WTC11 (cell line): ENCODE results near the gene SLC38A8. TPM values are rescaled to one million over a fixed set of nuclear protein-coding genes. Genes with fewer than 3 reads are reported as not detected.

Experiments used
- ATAC-seq: fragments of 200-7000 bp; cut with Tn5 transposase; 2 replicates; pipeline ENCODE4 v1.10.0; 2021; ENCODE audit warnings: mild to moderate bottlenecking, moderate library complexity
- CTCF ChIA-PET: fragments of 300-600 bp; sonication (Branson Sonifier 250); formaldehyde crosslinking; loops from one replicate; lab custom pipeline; 2021; ENCODE audit warnings: antibody characterized with exemption; lab: Charles Lee
- POLR2A ChIA-PET: fragments of 350-600 bp; sonication (Branson Sonifier 250); formaldehyde crosslinking; loops from one replicate; lab custom pipeline; 2021; ENCODE audit warnings: antibody characterized with exemption; lab: Charles Lee
- DNase-seq: peaks from one replicate; pipeline ENCODE4 v3.0.0; 2021; ENCODE audit warnings: low spot score
- H3K27ac Mint-ChIP-seq: 2 replicates; pipeline ENCODE4 v1.8.0; 2021; ENCODE audit warnings: mixed read lengths
- H3K27me3 Mint-ChIP-seq: 2 replicates; pipeline ENCODE4 v1.8.0; 2021; ENCODE audit warnings: low read depth, mild to moderate bottlenecking, moderate library complexity, mixed read lengths
- H3K36me3 Mint-ChIP-seq: 2 replicates; pipeline ENCODE4 v1.8.0; 2021; ENCODE audit warnings: mixed read lengths
- H3K4me1 Mint-ChIP-seq: 2 replicates; pipeline ENCODE4 v1.8.0; 2022; ENCODE audit warnings: mixed read lengths
- H3K4me3 Mint-ChIP-seq: 2 replicates; pipeline ENCODE4 v1.8.0; 2021; ENCODE audit warnings: mild to moderate bottlenecking, moderate library complexity, mixed read lengths
- H3K9me3 Mint-ChIP-seq: 2 replicates; pipeline ENCODE4 v1.8.0; 2021; ENCODE audit warnings: mixed read lengths
- ETV6 ChIP-seq: sonication (generic); formaldehyde crosslinking; IDR thresholded peaks from 2 replicates; pipeline ENCODE4 v1.8.1; 2022; ENCODE audit warnings: mild to moderate bottlenecking, missing genetic modification reagents
- FOXK1 ChIP-seq: sonication (generic); formaldehyde crosslinking; IDR thresholded peaks from 2 replicates; pipeline ENCODE4 v1.8.0; 2022; ENCODE audit warnings: mild to moderate bottlenecking, moderate library complexity, missing genetic modification reagents
- JAZF1 ChIP-seq: fragments of 250-450 bp; sonication (Bioruptor Pico); IDR thresholded peaks from 2 replicates; pipeline ENCODE4 v1.9.0; 2021; ENCODE audit warnings: moderate library complexity, mild to moderate bottlenecking, inconsistent platforms
- NR2C2 ChIP-seq: sonication (generic); formaldehyde crosslinking; IDR thresholded peaks from 2 replicates; pipeline ENCODE4 v1.8.0; 2022; ENCODE audit warnings: mild to moderate bottlenecking, missing genetic modification reagents
- OVOL2 ChIP-seq: fragments of 250-450 bp; sonication (Bioruptor Pico); IDR thresholded peaks from 2 replicates; pipeline ENCODE4 v1.9.0; 2021; ENCODE audit warnings: mild to moderate bottlenecking, borderline replicate concordance
- ZNF138 ChIP-seq: sonication (generic); formaldehyde crosslinking; conservative IDR thresholded peaks from 2 replicates; pipeline ENCODE4 v1.8.1; 2022; ENCODE audit warnings: mild to moderate bottlenecking, moderate library complexity, missing genetic modification reagents
- ZNF416 ChIP-seq: fragments of 250-450 bp; sonication (Bioruptor Pico); IDR thresholded peaks from 2 replicates; pipeline ENCODE4 v1.9.0; 2021; ENCODE audit warnings: mild to moderate bottlenecking, inconsistent platforms
- total RNA-seq: library from RNA; stranded (reverse); gene quantifications from 3 replicates; pipeline ENCODE4 v1.2.3, GENCODE V29; 2021
- TF ChIP-seq, protein P1 (sequence below): fragments of 200-600 bp; IDR thresholded peaks from 2 replicates; pipeline ENCODE4 v1.8.0; 2022; ENCODE audit warnings: antibody characterized with exemption
- TF ChIP-seq, protein P2 (sequence below): sonication (generic); formaldehyde crosslinking; IDR thresholded peaks from 2 replicates; pipeline ENCODE4 v1.8.0; 2023; ENCODE audit warnings: missing genetic modification reagents, mild to moderate bottlenecking, borderline replicate concordance
- TF ChIP-seq, protein P3 (sequence below): sonication (generic); formaldehyde crosslinking; IDR thresholded peaks from 2 replicates; pipeline ENCODE4 v1.8.1; 2022; ENCODE audit warnings: mild to moderate bottlenecking, moderate library complexity, missing genetic modification reagents
- TF ChIP-seq, protein P4 (sequence below): sonication (generic); formaldehyde crosslinking; IDR thresholded peaks from 2 replicates; pipeline ENCODE4 v1.8.1; 2023; ENCODE audit warnings: mild to moderate bottlenecking, missing genetic modification reagents, borderline replicate concordance
- TF ChIP-seq, protein P5 (sequence below): sonication (generic); formaldehyde crosslinking; IDR thresholded peaks from 2 replicates; pipeline ENCODE4 v1.8.1; 2023; ENCODE audit warnings: mild to moderate bottlenecking, moderate library complexity, missing genetic modification reagents
- TF ChIP-seq, protein P6 (sequence below): sonication (generic); formaldehyde crosslinking; IDR thresholded peaks from 2 replicates; pipeline ENCODE4 v1.8.0; 2022; ENCODE audit warnings: mild to moderate bottlenecking, missing genetic modification reagents
- TF ChIP-seq, protein P7 (sequence below): sonication (generic); formaldehyde crosslinking; IDR thresholded peaks from 2 replicates; pipeline ENCODE4 v1.8.1; 2022; ENCODE audit warnings: low read depth, missing genetic modification reagents, borderline replicate concordance

Gene SLC38A8
- total RNA-seq, 1 experiment from 2014 or later, result not detected

DNA sequence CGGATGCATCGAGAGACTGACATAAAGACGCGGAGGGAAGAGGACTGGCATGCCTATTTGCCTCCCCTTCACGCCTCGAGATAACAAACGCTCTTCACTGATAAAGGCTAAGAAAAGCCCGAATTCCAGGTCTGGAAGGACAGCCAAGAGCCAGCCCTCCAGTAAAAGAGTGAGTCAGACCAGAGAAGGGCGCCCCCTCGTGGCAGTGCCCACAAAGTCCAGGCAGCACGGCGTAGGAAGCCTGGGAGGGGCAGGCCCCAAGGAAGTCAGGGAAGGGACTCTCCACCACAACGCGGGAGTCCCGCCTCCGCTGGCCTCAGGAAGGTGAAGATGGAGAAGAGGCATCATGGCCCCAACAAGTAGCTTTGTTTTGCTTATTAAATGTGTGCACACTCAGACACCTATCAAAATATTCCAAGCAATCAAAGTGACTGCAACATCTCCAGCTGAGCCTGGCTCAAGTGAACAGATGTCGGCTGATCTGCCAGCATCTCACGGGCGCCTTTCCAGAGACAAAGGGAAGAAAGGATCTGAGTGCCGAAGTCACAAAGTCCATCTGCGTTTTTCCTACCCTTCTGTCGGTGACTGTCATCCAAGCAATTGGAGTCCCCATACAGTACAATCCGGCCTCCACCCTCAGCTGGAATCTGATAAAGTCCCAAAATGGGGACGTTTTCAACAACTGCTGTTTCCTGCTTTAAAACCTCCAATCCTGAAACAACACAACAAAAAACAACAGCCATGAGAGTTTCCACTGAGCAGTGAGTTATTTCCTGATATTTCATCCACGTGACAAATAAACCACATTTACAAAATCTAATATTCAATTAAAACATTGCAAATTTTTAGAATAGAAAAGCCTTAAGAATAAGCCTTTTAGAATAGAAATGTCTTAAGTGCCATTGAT lies 20.4 kb upstream of the SLC38A8 start:
- DNase-seq, result peak; percentile 94
- ATAC-seq, result peak; percentile 99
- Mint-ChIP-seq H3K4me3 (no peak overlapping the region), H3K27me3 (no peaks in the 10 kb centered on the region), H3K4me1 (peaks cover 9% of the 10 kb centered on the region), H3K27ac (peak overlapping the region; percentile 86), H3K36me3 (peaks cover 46% of the 10 kb centered on the region), H3K9me3 (no peaks in the 10 kb centered on the region)
- TF ChIP-seq ZNF138 (no peak), ETV6 (CRISPR knock-in tag) (peak; percentile 48; the same call in 1 of the 2 replicates)
- TF ChIP-seq, protein P1, sequence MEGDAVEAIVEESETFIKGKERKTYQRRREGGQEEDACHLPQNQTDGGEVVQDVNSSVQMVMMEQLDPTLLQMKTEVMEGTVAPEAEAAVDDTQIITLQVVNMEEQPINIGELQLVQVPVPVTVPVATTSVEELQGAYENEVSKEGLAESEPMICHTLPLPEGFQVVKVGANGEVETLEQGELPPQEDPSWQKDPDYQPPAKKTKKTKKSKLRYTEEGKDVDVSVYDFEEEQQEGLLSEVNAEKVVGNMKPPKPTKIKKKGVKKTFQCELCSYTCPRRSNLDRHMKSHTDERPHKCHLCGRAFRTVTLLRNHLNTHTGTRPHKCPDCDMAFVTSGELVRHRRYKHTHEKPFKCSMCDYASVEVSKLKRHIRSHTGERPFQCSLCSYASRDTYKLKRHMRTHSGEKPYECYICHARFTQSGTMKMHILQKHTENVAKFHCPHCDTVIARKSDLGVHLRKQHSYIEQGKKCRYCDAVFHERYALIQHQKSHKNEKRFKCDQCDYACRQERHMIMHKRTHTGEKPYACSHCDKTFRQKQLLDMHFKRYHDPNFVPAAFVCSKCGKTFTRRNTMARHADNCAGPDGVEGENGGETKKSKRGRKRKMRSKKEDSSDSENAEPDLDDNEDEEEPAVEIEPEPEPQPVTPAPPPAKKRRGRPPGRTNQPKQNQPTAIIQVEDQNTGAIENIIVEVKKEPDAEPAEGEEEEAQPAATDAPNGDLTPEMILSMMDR, result peak; percentile 92
- POLR2A ChIA-PET, result no interaction called here
- CTCF ChIA-PET, result interaction anchor here (0.6 to 2.2 kb wide), 15 partner anchors 8 to 153 kb away, joined by 3 to 25 read pairs (median 4); partner anchors contain the start of genes MBTPS1 and TAF1C

DNA sequence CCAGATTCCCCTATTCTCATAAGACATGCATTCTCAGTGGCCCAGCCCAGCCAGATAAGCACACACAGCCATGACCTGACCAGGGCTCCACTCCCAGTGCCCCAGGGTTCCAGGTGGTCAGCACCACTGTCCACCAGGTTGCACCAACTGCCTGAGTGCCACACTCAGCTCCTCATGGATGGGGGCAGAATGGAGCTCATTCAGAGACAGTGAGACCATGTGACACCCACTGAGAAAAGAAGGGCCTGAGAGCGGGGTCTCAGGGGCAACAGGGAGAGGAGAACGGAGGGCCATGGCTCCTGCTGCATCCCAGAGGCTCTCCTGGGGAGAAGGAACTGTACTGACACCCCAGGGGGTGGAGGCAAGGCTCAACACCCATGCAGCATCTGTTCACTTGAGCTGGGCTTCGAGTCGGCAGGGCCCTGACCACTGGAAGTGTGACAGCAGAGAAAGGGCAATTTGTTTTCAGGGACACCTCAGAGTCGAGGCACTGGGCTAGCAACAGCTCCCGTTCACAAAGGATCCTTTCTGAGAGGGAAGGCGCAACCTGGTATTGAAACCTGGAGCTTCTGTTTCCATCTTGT lies 18.7 kb upstream of the SLC38A8 start:
- ChIA-PET POLR2A (no interaction called here), CTCF (interaction anchor here (1.1 to 1.8 kb wide), 4 partner anchors 18 to 105 kb away, joined by 3 to 9 read pairs (median 4); partner anchors contain the start of gene SLC38A8)
- ATAC-seq, result no peak
- TF ChIP-seq, protein P2, sequence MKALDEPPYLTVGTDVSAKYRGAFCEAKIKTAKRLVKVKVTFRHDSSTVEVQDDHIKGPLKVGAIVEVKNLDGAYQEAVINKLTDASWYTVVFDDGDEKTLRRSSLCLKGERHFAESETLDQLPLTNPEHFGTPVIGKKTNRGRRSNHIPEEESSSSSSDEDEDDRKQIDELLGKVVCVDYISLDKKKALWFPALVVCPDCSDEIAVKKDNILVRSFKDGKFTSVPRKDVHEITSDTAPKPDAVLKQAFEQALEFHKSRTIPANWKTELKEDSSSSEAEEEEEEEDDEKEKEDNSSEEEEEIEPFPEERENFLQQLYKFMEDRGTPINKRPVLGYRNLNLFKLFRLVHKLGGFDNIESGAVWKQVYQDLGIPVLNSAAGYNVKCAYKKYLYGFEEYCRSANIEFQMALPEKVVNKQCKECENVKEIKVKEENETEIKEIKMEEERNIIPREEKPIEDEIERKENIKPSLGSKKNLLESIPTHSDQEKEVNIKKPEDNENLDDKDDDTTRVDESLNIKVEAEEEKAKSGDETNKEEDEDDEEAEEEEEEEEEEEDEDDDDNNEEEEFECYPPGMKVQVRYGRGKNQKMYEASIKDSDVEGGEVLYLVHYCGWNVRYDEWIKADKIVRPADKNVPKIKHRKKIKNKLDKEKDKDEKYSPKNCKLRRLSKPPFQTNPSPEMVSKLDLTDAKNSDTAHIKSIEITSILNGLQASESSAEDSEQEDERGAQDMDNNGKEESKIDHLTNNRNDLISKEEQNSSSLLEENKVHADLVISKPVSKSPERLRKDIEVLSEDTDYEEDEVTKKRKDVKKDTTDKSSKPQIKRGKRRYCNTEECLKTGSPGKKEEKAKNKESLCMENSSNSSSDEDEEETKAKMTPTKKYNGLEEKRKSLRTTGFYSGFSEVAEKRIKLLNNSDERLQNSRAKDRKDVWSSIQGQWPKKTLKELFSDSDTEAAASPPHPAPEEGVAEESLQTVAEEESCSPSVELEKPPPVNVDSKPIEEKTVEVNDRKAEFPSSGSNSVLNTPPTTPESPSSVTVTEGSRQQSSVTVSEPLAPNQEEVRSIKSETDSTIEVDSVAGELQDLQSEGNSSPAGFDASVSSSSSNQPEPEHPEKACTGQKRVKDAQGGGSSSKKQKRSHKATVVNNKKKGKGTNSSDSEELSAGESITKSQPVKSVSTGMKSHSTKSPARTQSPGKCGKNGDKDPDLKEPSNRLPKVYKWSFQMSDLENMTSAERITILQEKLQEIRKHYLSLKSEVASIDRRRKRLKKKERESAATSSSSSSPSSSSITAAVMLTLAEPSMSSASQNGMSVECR, result no peak
- TF ChIP-seq FOXK1 (CRISPR knock-in tag), result no peak
- TF ChIP-seq ZNF416 (CRISPR knock-in tag), result no peak
- no peak for TF ChIP-seq NR2C2 (CRISPR knock-in tag)
- TF ChIP-seq, protein P3, sequence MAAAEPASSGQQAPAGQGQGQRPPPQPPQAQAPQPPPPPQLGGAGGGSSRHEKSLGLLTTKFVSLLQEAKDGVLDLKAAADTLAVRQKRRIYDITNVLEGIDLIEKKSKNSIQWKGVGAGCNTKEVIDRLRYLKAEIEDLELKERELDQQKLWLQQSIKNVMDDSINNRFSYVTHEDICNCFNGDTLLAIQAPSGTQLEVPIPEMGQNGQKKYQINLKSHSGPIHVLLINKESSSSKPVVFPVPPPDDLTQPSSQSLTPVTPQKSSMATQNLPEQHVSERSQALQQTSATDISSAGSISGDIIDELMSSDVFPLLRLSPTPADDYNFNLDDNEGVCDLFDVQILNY, result no peak
- TF ChIP-seq, protein P4, sequence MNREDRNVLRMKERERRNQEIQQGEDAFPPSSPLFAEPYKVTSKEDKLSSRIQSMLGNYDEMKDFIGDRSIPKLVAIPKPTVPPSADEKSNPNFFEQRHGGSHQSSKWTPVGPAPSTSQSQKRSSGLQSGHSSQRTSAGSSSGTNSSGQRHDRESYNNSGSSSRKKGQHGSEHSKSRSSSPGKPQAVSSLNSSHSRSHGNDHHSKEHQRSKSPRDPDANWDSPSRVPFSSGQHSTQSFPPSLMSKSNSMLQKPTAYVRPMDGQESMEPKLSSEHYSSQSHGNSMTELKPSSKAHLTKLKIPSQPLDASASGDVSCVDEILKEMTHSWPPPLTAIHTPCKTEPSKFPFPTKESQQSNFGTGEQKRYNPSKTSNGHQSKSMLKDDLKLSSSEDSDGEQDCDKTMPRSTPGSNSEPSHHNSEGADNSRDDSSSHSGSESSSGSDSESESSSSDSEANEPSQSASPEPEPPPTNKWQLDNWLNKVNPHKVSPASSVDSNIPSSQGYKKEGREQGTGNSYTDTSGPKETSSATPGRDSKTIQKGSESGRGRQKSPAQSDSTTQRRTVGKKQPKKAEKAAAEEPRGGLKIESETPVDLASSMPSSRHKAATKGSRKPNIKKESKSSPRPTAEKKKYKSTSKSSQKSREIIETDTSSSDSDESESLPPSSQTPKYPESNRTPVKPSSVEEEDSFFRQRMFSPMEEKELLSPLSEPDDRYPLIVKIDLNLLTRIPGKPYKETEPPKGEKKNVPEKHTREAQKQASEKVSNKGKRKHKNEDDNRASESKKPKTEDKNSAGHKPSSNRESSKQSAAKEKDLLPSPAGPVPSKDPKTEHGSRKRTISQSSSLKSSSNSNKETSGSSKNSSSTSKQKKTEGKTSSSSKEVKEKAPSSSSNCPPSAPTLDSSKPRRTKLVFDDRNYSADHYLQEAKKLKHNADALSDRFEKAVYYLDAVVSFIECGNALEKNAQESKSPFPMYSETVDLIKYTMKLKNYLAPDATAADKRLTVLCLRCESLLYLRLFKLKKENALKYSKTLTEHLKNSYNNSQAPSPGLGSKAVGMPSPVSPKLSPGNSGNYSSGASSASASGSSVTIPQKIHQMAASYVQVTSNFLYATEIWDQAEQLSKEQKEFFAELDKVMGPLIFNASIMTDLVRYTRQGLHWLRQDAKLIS (CRISPR knock-in tag), result no peak
- no peak for TF ChIP-seq OVOL2 (CRISPR knock-in tag)
- TF ChIP-seq, protein P5, sequence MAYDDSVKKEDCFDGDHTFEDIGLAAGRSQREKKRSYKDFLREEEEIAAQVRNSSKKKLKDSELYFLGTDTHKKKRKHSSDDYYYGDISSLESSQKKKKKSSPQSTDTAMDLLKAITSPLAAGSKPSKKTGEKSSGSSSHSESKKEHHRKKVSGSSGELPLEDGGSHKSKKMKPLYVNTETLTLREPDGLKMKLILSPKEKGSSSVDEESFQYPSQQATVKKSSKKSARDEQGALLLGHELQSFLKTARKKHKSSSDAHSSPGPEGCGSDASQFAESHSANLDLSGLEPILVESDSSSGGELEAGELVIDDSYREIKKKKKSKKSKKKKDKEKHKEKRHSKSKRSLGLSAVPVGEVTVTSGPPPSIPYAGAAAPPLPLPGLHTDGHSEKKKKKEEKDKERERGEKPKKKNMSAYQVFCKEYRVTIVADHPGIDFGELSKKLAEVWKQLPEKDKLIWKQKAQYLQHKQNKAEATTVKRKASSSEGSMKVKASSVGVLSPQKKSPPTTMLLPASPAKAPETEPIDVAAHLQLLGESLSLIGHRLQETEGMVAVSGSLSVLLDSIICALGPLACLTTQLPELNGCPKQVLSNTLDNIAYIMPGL (CRISPR knock-in tag), result no peak
- TF ChIP-seq JAZF1 (CRISPR knock-in tag), result no peak
- TF ChIP-seq, protein P6, sequence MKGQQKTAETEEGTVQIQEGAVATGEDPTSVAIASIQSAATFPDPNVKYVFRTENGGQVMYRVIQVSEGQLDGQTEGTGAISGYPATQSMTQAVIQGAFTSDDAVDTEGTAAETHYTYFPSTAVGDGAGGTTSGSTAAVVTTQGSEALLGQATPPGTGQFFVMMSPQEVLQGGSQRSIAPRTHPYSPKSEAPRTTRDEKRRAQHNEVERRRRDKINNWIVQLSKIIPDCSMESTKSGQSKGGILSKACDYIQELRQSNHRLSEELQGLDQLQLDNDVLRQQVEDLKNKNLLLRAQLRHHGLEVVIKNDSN (CRISPR knock-in tag), result no peak
- TF ChIP-seq, protein P7, sequence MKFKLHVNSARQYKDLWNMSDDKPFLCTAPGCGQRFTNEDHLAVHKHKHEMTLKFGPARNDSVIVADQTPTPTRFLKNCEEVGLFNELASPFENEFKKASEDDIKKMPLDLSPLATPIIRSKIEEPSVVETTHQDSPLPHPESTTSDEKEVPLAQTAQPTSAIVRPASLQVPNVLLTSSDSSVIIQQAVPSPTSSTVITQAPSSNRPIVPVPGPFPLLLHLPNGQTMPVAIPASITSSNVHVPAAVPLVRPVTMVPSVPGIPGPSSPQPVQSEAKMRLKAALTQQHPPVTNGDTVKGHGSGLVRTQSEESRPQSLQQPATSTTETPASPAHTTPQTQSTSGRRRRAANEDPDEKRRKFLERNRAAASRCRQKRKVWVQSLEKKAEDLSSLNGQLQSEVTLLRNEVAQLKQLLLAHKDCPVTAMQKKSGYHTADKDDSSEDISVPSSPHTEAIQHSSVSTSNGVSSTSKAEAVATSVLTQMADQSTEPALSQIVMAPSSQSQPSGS (CRISPR knock-in tag), result no peak

More for the DNA sequence above, 18.7 kb upstream of the SLC38A8 start:
- Mint-ChIP-seq H3K4me1 (peaks cover 9% of the 10 kb centered on the region), H3K9me3 (no peaks in the 10 kb centered on the region), H3K36me3 (peaks cover 40% of the 10 kb centered on the region), H3K27ac (no peak overlapping the region), H3K4me3 (no peak overlapping the region), H3K27me3 (no peaks in the 10 kb centered on the region)
- no peak for DNase-seq
